ENCODE data around the gene GPC6.

The GPC6 gene

DNA sequence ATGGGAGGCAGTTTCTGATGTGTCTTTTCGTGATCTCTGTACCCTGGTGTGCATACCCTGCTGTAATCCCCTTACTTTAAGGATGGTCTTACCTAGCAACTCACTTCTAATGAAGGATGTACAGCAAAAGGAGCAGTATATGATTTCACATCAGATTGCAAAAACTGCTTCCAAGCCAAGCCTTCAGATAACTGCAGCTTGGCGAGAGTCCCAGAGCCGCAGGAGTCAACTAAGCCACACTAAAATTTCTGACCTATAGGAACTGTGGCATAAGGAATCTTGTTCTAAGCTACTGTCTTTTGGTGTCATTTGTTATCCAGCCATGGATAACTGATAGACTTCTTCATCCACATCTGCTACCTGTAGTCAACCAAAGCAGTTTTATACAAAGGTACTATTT lies 496.7 kb downstream of the GPC6 start:
- WGBS, 2 donors (ENCODE audit: extremely low coverage in 2 of 2, insufficient read length in 2 of 2, insufficient replicate concordance in 1 of 2), result no CpG with 5 or more reads among the region's 3 CpGs
- Histone ChIP-seq H4K91ac (ENCODE audit: low read depth, low read length, poor library complexity) (no peak overlapping the region), H3K36me3 (replicated peaks in 1 of 2; ENCODE audit: control insufficient read depth in 2 of 2, insufficient read depth in 2 of 2, low read length in 2 of 2) (no peaks in the 10 kb centered on the region), H2AFZ (ENCODE audit: low read length) (no peak overlapping the region), H3K27me3 (ENCODE audit: control insufficient read depth in 3 of 3, insufficient read depth in 3 of 3, low read depth in 1 of 3, low read length in 3 of 3) (no peaks in the 10 kb centered on the region), H3K23ac (ENCODE audit: low read depth, low read length, poor library complexity) (no peak overlapping the region), H4K8ac (ENCODE audit: low read depth, low read length) (no peak overlapping the region), H3K9me3 (replicated peaks in 1 of 2; ENCODE audit: control insufficient read depth in 2 of 2, insufficient read depth in 1 of 2, low read depth in 1 of 2, low read length in 2 of 2) (no peaks in the 10 kb centered on the region), H3K79me1 (ENCODE audit: low read depth, low read length) (no peaks in the 10 kb centered on the region), H2AK5ac (ENCODE audit: low read depth, low read length) (no peak overlapping the region), H3K27ac (replicated peaks; ENCODE audit: low read length) (no peak overlapping the region), H2BK120ac (ENCODE audit: low read depth, low read length) (no peak overlapping the region), H2BK15ac (ENCODE audit: low read length) (no peak overlapping the region), H3K4me1 (ENCODE audit: control insufficient read depth in 2 of 2, insufficient read depth in 1 of 2, low read depth in 1 of 2, low read length in 2 of 2) (peaks cover 0 to 8% of the 10 kb centered on the region in 2 donors), H3K4me2 (ENCODE audit: insufficient read depth, low read length, poor library complexity, severe bottlenecking) (no peak overlapping the region), H2BK5ac (ENCODE audit: low read length) (no peak overlapping the region), H3K4me3 (ENCODE audit: low read length in 2 of 2) (no peak overlapping the region), H3K18ac (ENCODE audit: low read length) (no peak overlapping the region), H3K9ac (ENCODE audit: low read depth, low read length, poor library complexity) (no peak overlapping the region), H2BK12ac (ENCODE audit: low read length) (no peak overlapping the region), H3K4ac (ENCODE audit: low read length) (no peak overlapping the region), H3K14ac (ENCODE audit: low read length) (no peak overlapping the region)
- no peak for DNase-seq (ENCODE audit: low spot score)

DNA sequence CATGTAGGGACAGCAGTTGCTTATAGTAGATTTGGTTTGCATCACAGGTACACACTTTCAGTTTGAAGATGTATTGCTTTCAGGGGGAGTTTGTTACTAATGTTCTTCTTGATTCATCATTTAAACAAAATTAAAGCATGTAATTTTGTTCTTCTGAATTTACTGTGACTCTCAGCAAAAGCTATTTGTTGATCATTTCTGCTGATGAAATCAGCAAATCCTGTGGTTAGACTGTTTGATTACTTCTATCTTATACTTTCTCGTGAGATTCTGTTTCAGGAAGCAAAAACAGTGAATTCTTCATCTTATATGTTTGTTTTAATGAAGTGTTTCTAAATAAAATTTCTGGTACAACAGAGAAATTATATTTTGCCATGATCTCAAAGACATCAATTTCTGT lies 497.6 kb downstream of the GPC6 start:
- H2BK5ac ChIP-seq (ENCODE audit: low read length), result no peak overlapping the region
- H3K9ac ChIP-seq (ENCODE audit: low read depth, low read length, poor library complexity), result no peak overlapping the region
- H3K27me3 ChIP-seq (ENCODE audit: control insufficient read depth in 3 of 3, insufficient read depth in 3 of 3, low read depth in 1 of 3, low read length in 3 of 3), result no peaks in the 10 kb centered on the region
- no peak overlapping the region for H3K4me3 ChIP-seq (ENCODE audit: low read length in 2 of 2)
- peaks cover 0 to 8% of the 10 kb centered on the region in 2 donors for H3K4me1 ChIP-seq (ENCODE audit: control insufficient read depth in 2 of 2, insufficient read depth in 1 of 2, low read depth in 1 of 2, low read length in 2 of 2)
- H3K36me3 ChIP-seq (replicated peaks in 1 of 2; ENCODE audit: control insufficient read depth in 2 of 2, insufficient read depth in 2 of 2, low read length in 2 of 2), result no peaks in the 10 kb centered on the region
- DNase-seq (ENCODE audit: low spot score), result no peak
- no peak overlapping the region for H3K23ac ChIP-seq (ENCODE audit: low read depth, low read length, poor library complexity)
- no peak overlapping the region for H2BK120ac ChIP-seq (ENCODE audit: low read depth, low read length)
- no peak overlapping the region for H3K4ac ChIP-seq (ENCODE audit: low read length)
- no peak overlapping the region for H3K27ac ChIP-seq (replicated peaks; ENCODE audit: low read length)
- no peak overlapping the region for H2BK12ac ChIP-seq (ENCODE audit: low read length)
- no peak overlapping the region for H2AFZ ChIP-seq (ENCODE audit: low read length)
- H3K9me3 ChIP-seq (replicated peaks in 1 of 2; ENCODE audit: control insufficient read depth in 2 of 2, insufficient read depth in 1 of 2, low read depth in 1 of 2, low read length in 2 of 2), result no peaks in the 10 kb centered on the region
- H3K18ac ChIP-seq (ENCODE audit: low read length), result no peak overlapping the region
- no peak overlapping the region for H3K14ac ChIP-seq (ENCODE audit: low read length)
- H2BK15ac ChIP-seq (ENCODE audit: low read length), result no peak overlapping the region
- H2AK5ac ChIP-seq (ENCODE audit: low read depth, low read length), result no peak overlapping the region
- no peak overlapping the region for H4K8ac ChIP-seq (ENCODE audit: low read depth, low read length)
- no peak overlapping the region for H3K4me2 ChIP-seq (ENCODE audit: insufficient read depth, low read length, poor library complexity, severe bottlenecking)
- no peaks in the 10 kb centered on the region for H3K79me1 ChIP-seq (ENCODE audit: low read depth, low read length)
- no peak overlapping the region for H4K91ac ChIP-seq (ENCODE audit: low read depth, low read length, poor library complexity)
- no CpG with 5 or more reads among the region's 1 CpG for WGBS, 2 donors (ENCODE audit: extremely low coverage in 2 of 2, insufficient read length in 2 of 2, insufficient replicate concordance in 1 of 2)

GRCh38 chr13:93726173-93726957 lies 499.8 kb downstream of the GPC6 start:
- no peaks in the 10 kb centered on the region for H3K79me1 ChIP-seq (ENCODE audit: low read depth, low read length)
- H3K4me1 ChIP-seq (ENCODE audit: control insufficient read depth in 2 of 2, insufficient read depth in 1 of 2, low read depth in 1 of 2, low read length in 2 of 2), result peaks cover 0 to 13% of the 10 kb centered on the region in 2 donors
- no peak overlapping the region for H3K4me3 ChIP-seq (ENCODE audit: low read length in 2 of 2)
- no peak overlapping the region for H3K18ac ChIP-seq (ENCODE audit: low read length)
- H2BK120ac ChIP-seq (ENCODE audit: low read depth, low read length), result no peak overlapping the region
- H2AK5ac ChIP-seq (ENCODE audit: low read depth, low read length), result no peak overlapping the region
- H3K9me3 ChIP-seq (replicated peaks in 1 of 2; ENCODE audit: control insufficient read depth in 2 of 2, insufficient read depth in 1 of 2, low read depth in 1 of 2, low read length in 2 of 2), result no peaks in the 10 kb centered on the region
- no peak overlapping the region for H3K4ac ChIP-seq (ENCODE audit: low read length)
- no peak for DNase-seq (ENCODE audit: low spot score)
- H2AFZ ChIP-seq (ENCODE audit: low read length), result no peak overlapping the region
- no peaks in the 10 kb centered on the region for H3K36me3 ChIP-seq (replicated peaks in 1 of 2; ENCODE audit: control insufficient read depth in 2 of 2, insufficient read depth in 2 of 2, low read length in 2 of 2)
- H2BK15ac ChIP-seq (ENCODE audit: low read length), result no peak overlapping the region
- no peak overlapping the region for H3K27ac ChIP-seq (replicated peaks; ENCODE audit: low read length)
- H3K27me3 ChIP-seq (ENCODE audit: control insufficient read depth in 3 of 3, insufficient read depth in 3 of 3, low read depth in 1 of 3, low read length in 3 of 3), result no peaks in the 10 kb centered on the region
- H4K91ac ChIP-seq (ENCODE audit: low read depth, low read length, poor library complexity), result no peak overlapping the region
- no peak overlapping the region for H3K4me2 ChIP-seq (ENCODE audit: insufficient read depth, low read length, poor library complexity, severe bottlenecking)
- H4K8ac ChIP-seq (ENCODE audit: low read depth, low read length), result no peak overlapping the region
- no peak overlapping the region for H2BK12ac ChIP-seq (ENCODE audit: low read length)
- H2BK5ac ChIP-seq (ENCODE audit: low read length), result no peak overlapping the region
- H3K14ac ChIP-seq (ENCODE audit: low read length), result no peak overlapping the region
- no CpG with 5 or more reads among the region's 6 CpGs for WGBS, 2 donors (ENCODE audit: extremely low coverage in 2 of 2, insufficient read length in 2 of 2, insufficient replicate concordance in 1 of 2)
- H3K9ac ChIP-seq (ENCODE audit: low read depth, low read length, poor library complexity), result no peak overlapping the region
- H3K23ac ChIP-seq (ENCODE audit: low read depth, low read length, poor library complexity), result no peak overlapping the region

DNA sequence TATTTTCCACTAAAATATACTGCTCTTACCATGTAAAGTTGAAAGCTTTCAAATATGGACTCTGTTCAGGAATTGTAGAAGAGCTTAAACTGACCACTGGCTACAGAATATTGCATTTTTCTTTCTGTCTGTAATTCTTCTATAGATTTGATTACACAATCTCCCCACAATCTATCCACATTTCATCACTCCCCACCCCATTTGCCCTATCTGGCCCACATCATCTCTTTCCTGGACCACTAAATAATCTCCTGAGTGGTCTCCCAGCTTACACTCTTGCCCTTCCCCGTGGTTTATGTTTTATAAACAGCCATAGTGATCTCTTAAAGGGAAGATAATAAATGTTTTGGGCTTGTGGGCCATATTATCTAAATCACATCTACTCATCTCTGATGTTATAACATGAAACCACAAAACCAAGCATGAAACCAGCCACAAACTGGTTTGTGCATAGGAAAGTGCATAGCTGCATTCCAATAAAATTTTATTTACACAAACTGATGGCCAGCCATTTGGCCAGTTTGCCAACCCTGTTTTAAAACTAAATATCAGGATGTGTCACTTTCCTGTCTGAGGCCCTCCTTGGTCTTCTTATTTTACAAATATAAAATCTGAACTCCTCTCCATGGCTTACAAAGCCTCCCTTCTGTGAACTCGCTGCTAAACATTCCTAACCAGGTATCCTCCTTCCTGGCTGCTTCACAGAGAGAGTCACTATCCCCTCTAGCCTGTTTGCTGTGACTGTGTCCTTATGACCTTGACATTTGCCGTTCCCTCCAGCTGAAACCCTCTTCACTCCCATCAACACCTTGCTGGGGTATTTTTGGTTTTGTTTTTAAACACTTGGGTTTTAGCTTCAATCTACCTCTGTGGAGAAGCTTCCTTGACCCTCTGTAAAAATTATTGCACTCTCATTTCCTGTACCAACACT lies 500.9 kb downstream of the GPC6 start:
- DNase-seq (ENCODE audit: low spot score), result no peak
- H3K14ac ChIP-seq (ENCODE audit: low read length), result no peak overlapping the region
- no peak overlapping the region for H2BK120ac ChIP-seq (ENCODE audit: low read depth, low read length)
- no peaks in the 10 kb centered on the region for H3K36me3 ChIP-seq (replicated peaks in 1 of 2; ENCODE audit: control insufficient read depth in 2 of 2, insufficient read depth in 2 of 2, low read length in 2 of 2)
- no peaks in the 10 kb centered on the region for H3K9me3 ChIP-seq (replicated peaks in 1 of 2; ENCODE audit: control insufficient read depth in 2 of 2, insufficient read depth in 1 of 2, low read depth in 1 of 2, low read length in 2 of 2)
- H3K4me2 ChIP-seq (ENCODE audit: insufficient read depth, low read length, poor library complexity, severe bottlenecking), result no peak overlapping the region
- H3K4ac ChIP-seq (ENCODE audit: low read length), result no peak overlapping the region
- no peak overlapping the region for H2BK5ac ChIP-seq (ENCODE audit: low read length)
- no peak overlapping the region for H2AK5ac ChIP-seq (ENCODE audit: low read depth, low read length)
- no peak overlapping the region for H3K23ac ChIP-seq (ENCODE audit: low read depth, low read length, poor library complexity)
- no peak overlapping the region for H4K91ac ChIP-seq (ENCODE audit: low read depth, low read length, poor library complexity)
- no peaks in the 10 kb centered on the region for H3K79me1 ChIP-seq (ENCODE audit: low read depth, low read length)
- H4K8ac ChIP-seq (ENCODE audit: low read depth, low read length), result no peak overlapping the region
- no CpG with 5 or more reads among the region's 3 CpGs for WGBS, 2 donors (ENCODE audit: extremely low coverage in 2 of 2, insufficient read length in 2 of 2, insufficient replicate concordance in 1 of 2)
- H3K27me3 ChIP-seq (ENCODE audit: control insufficient read depth in 3 of 3, insufficient read depth in 3 of 3, low read depth in 1 of 3, low read length in 3 of 3), result no peaks in the 10 kb centered on the region
- no peak overlapping the region for H2BK12ac ChIP-seq (ENCODE audit: low read length)
- no peak overlapping the region for H2AFZ ChIP-seq (ENCODE audit: low read length)
- no peak overlapping the region for H3K9ac ChIP-seq (ENCODE audit: low read depth, low read length, poor library complexity)
- H2BK15ac ChIP-seq (ENCODE audit: low read length), result no peak overlapping the region
- no peak overlapping the region for H3K4me3 ChIP-seq (ENCODE audit: low read length in 2 of 2)
- no peak overlapping the region for H3K27ac ChIP-seq (replicated peaks; ENCODE audit: low read length)
- no peak overlapping the region for H3K18ac ChIP-seq (ENCODE audit: low read length)
- H3K4me1 ChIP-seq (ENCODE audit: control insufficient read depth in 2 of 2, insufficient read depth in 1 of 2, low read depth in 1 of 2, low read length in 2 of 2), result peaks cover 0 to 13% of the 10 kb centered on the region in 2 donors

All from neuronal stem cell (in vitro differentiated cells).